Trophoblast cell (in vitro differentiated cells and primary cell): Measurements from ENCODE around the gene USP21.

Source experiments
- DNase-seq, 2 donors: peaks; one replicate each; pipeline ENCODE4 v3.0.0-alpha.2; 2016
- H2AFZ ChIP-seq: 2 replicates; pipeline ENCODE4 v1.6.1; 2013; ENCODE audit warnings: low read length, moderate library complexity, mild to moderate bottlenecking; ENCODE audit not compliant: insufficient read depth, poor library complexity
- H2AK5ac ChIP-seq: 2 replicates; pipeline ENCODE4 v1.6.1; 2013; ENCODE audit warnings: mild to moderate bottlenecking, low read length
- H2BK120ac ChIP-seq: 2 replicates; pipeline ENCODE4 v1.6.1; 2013; ENCODE audit warnings: low read length, mild to moderate bottlenecking, moderate library complexity; ENCODE audit not compliant: insufficient read depth, poor library complexity
- H2BK12ac ChIP-seq: 2 replicates; pipeline ENCODE4 v1.6.1; 2013; ENCODE audit warnings: mild to moderate bottlenecking, low read length, moderate library complexity
- H2BK5ac ChIP-seq: 2 replicates; pipeline ENCODE4 v1.6.1; 2013; ENCODE audit warnings: low read length, low read depth, moderate library complexity, mild to moderate bottlenecking; ENCODE audit not compliant: poor library complexity
- H3K14ac ChIP-seq: 2 replicates; pipeline ENCODE4 v1.6.1; 2013; ENCODE audit warnings: mild to moderate bottlenecking, low read length
- H3K18ac ChIP-seq: 2 replicates; pipeline ENCODE4 v1.6.1; 2013; ENCODE audit warnings: mild to moderate bottlenecking, low read length
- H3K23ac ChIP-seq: 2 replicates; pipeline ENCODE4 v1.6.1; 2013; ENCODE audit warnings: low read length
- H3K27ac ChIP-seq: 2 replicates; pipeline ENCODE4 v1.5.1; 2013; ENCODE audit warnings: low read depth, mild to moderate bottlenecking, inconsistent platforms, low read length, moderate library complexity
- H3K27me3 ChIP-seq: 2 replicates; pipeline ENCODE4 v1.6.1; 2013; ENCODE audit warnings: inconsistent platforms, mild to moderate bottlenecking, low read length, moderate library complexity; ENCODE audit not compliant: insufficient read depth
- H3K36me3 ChIP-seq, 2 experiments: 1 replicate in 1 of 2; 2 replicates in 1 of 2; pipeline ENCODE4 v1.6.1; 2013; ENCODE audit warnings: low read length in 2 of 2, mild to moderate bottlenecking in 2 of 2, moderate library complexity in 1 of 2; ENCODE audit not compliant: insufficient read depth in 2 of 2, control insufficient read depth in 1 of 2
- H3K4ac ChIP-seq: 2 replicates; pipeline ENCODE4 v1.6.1; 2013; ENCODE audit warnings: low read depth, mild to moderate bottlenecking, low read length, moderate library complexity
- H3K4me1 ChIP-seq, 2 experiments: 1 replicate in 1 of 2; 2 replicates in 1 of 2; pipeline ENCODE4 v1.6.1; 2013; ENCODE audit warnings: low read length in 2 of 2, mild to moderate bottlenecking in 2 of 2, moderate library complexity in 1 of 2; ENCODE audit not compliant: insufficient read depth in 2 of 2, control insufficient read depth in 1 of 2
- H3K4me2 ChIP-seq: 2 replicates; pipeline ENCODE4 v1.6.1; 2013; ENCODE audit warnings: inconsistent platforms, mild to moderate bottlenecking, low read length, moderate library complexity
- H3K4me3 ChIP-seq: 2 replicates; pipeline ENCODE4 v1.5.1; 2013; ENCODE audit warnings: mild to moderate bottlenecking, low read depth, low read length, inconsistent platforms
- H3K79me1 ChIP-seq: one replicate; pipeline ENCODE4 v1.6.1; 2013; ENCODE audit warnings: low read length
- H3K79me2 ChIP-seq: 2 replicates; pipeline ENCODE4 v1.6.1; 2013; ENCODE audit warnings: low read length, mild to moderate bottlenecking; ENCODE audit not compliant: control insufficient read depth, insufficient read depth, poor library complexity
- H3K9ac ChIP-seq: 2 replicates; pipeline ENCODE4 v1.6.1; 2013; ENCODE audit warnings: mild to moderate bottlenecking, low read length
- H3K9me3 ChIP-seq: 2 replicates; pipeline ENCODE4 v1.6.1; 2013; ENCODE audit warnings: low read depth, mild to moderate bottlenecking, control low read depth, inconsistent platforms, low read length; ENCODE audit not compliant: insufficient read depth
- H4K12ac ChIP-seq: 2 replicates; pipeline ENCODE4 v1.6.1; 2013; ENCODE audit warnings: low read depth, mild to moderate bottlenecking, low read length, moderate library complexity
- H4K8ac ChIP-seq: 2 replicates; pipeline ENCODE4 v1.6.1; 2013; ENCODE audit warnings: low read depth, mild to moderate bottlenecking, low read length, moderate library complexity
- H4K91ac ChIP-seq: one replicate; pipeline ENCODE4 v1.6.1; 2013; ENCODE audit warnings: low read depth, mild to moderate bottlenecking, low read length, moderate library complexity
- WGBS: extraction: QIAGEN DNeasy Blood & Tissue Kit; methylation state at CpG from one replicate; pipeline ENCODE4 v1.1.7; 2013; ENCODE audit warnings: missing lambda C conversion rate; ENCODE audit not compliant: insufficient read length, insufficient coverage; ENCODE audit errors: extremely low coverage; 5-methylcytosine and 5-hydroxymethylcytosine counted together

Gene USP21

DNA sequence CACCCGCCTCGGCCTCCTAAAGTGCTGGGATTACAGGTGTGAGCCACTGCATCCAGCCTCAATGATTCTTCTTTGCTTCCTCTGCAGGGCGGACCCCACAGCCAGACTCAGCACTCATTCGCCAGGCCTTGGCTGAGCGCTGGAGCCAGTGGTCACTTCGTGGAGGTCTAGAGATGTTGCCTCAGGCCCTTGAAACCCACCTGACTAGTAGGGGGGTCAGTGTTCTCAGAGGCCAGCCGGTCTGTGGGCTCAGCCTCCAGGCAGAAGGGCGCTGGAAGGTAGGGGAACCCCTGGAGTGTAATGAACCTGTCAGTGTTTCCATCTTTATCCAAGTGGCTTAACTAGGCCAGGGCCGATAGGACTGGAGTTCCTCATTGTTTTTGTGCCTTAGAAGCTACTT is 9.6 kb downstream of the USP21 start:
- H3K79me1 ChIP-seq = no peaks in the 10 kb centered on the region
- H3K14ac ChIP-seq = no peak overlapping the region
- H2AFZ ChIP-seq = no peak overlapping the region
- H3K79me2 ChIP-seq = no peaks in the 10 kb centered on the region
- no CpG with 5 or more reads among the region's 9 CpGs for WGBS
- H3K4me1 ChIP-seq = peaks cover 8 to 9% of the 10 kb centered on the region in 2 experiments
- H2BK5ac ChIP-seq = no peak overlapping the region
- peaks cover 2% of the 10 kb centered on the region for H3K9me3 ChIP-seq
- no peak overlapping the region for H2AK5ac ChIP-seq
- no peaks in the 10 kb centered on the region for H3K27me3 ChIP-seq
- H4K91ac ChIP-seq = no peak overlapping the region
- H4K12ac ChIP-seq = no peak overlapping the region
- H2BK120ac ChIP-seq = no peak overlapping the region
- no peak overlapping the region for H2BK12ac ChIP-seq
- H3K4ac ChIP-seq = no peak overlapping the region
- no peak overlapping the region for H3K9ac ChIP-seq
- no peak overlapping the region for H3K23ac ChIP-seq
- H3K18ac ChIP-seq = no peak overlapping the region
- DNase-seq = no peak
- peaks cover 37 to 47% of the 10 kb centered on the region in 2 experiments for H3K36me3 ChIP-seq
- H4K8ac ChIP-seq = no peak overlapping the region
- H3K4me2 ChIP-seq = no peak overlapping the region
- no peak overlapping the region for H3K27ac ChIP-seq
- no peak overlapping the region for H3K4me3 ChIP-seq

DNA sequence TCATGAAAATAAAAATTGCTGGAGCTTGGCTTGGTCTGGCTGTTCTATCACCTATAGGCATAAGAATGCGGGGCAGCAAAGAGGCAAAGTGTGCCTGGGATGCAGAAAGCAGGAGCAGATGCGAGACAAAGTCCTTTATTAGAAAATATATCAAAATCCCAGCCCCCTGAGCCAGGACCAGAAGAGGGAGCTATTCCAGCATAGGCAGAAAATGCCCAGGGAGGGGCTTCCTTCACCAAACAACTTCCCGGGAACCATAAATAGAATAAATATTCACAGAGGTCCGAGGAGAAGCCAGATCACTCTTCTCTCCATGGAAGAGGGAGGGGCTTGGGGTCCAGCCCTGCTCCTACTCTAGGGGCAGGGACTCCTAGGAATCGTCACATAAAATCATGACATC is 11.9 kb downstream of the USP21 start:
- peaks cover 2% of the 10 kb centered on the region for H3K9me3 ChIP-seq
- H4K91ac ChIP-seq = no peak overlapping the region
- H3K23ac ChIP-seq = no peak overlapping the region
- no peak overlapping the region for H3K4me3 ChIP-seq
- DNase-seq = no peak
- H3K79me1 ChIP-seq = no peaks in the 10 kb centered on the region
- H3K4me1 ChIP-seq = peaks cover 5 to 6% of the 10 kb centered on the region in 2 experiments
- H3K79me2 ChIP-seq = no peaks in the 10 kb centered on the region
- no peak overlapping the region for H2AK5ac ChIP-seq
- H2BK12ac ChIP-seq = no peak overlapping the region
- no peak overlapping the region for H3K18ac ChIP-seq
- H3K4ac ChIP-seq = no peak overlapping the region
- no peak overlapping the region for H3K14ac ChIP-seq
- no peak overlapping the region for H3K4me2 ChIP-seq
- H2AFZ ChIP-seq = no peak overlapping the region
- no peak overlapping the region for H3K27ac ChIP-seq
- no peak overlapping the region for H2BK120ac ChIP-seq
- no peak overlapping the region for H3K9ac ChIP-seq
- H4K8ac ChIP-seq = no peak overlapping the region
- H3K36me3 ChIP-seq = peaks cover 38 to 51% of the 10 kb centered on the region in 2 experiments
- WGBS = no CpG with 5 or more reads among the region's 5 CpGs
- H4K12ac ChIP-seq = no peak overlapping the region
- no peak overlapping the region for H2BK5ac ChIP-seq
- H3K27me3 ChIP-seq = no peaks in the 10 kb centered on the region

DNA sequence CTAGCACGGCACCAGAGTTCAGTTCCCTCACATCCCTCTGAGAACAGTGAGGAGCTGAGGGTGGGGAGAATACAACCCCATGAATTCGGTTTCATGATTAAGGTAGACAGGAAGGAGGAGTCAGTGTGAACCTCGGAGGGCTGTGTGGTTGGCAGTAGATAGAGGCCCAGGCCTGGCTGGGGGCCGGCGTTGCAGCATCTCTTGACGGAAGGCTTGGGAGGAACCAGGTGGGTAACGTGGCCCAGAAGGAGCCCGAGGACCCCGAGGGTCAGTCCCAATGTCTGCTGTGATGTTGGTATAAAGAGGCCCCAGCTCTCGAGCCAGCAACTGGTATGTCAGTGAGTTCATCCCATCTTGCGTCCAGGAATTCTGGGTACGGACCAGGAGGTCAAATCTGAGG is 12.4 kb downstream of the USP21 start:
- Histone ChIP-seq H3K79me1 (no peaks in the 10 kb centered on the region), H2AFZ (no peak overlapping the region), H4K8ac (no peak overlapping the region), H3K14ac (no peak overlapping the region), H3K18ac (no peak overlapping the region), H3K27ac (no peak overlapping the region), H3K4ac (no peak overlapping the region), H3K4me1 (peaks cover 9 to 10% of the 10 kb centered on the region in 2 experiments), H2BK120ac (no peak overlapping the region), H3K27me3 (no peaks in the 10 kb centered on the region), H3K9ac (no peak overlapping the region), H2BK5ac (no peak overlapping the region), H3K36me3 (peaks cover 38 to 51% of the 10 kb centered on the region in 2 experiments), H3K4me2 (no peak overlapping the region), H2AK5ac (no peak overlapping the region), H3K79me2 (peaks cover 2% of the 10 kb centered on the region), H4K12ac (no peak overlapping the region), H4K91ac (no peak overlapping the region), H3K9me3 (peaks cover 2% of the 10 kb centered on the region), H3K4me3 (no peak overlapping the region), H3K23ac (no peak overlapping the region), H2BK12ac (no peak overlapping the region)
- no peak for DNase-seq
- WGBS = no CpG with 5 or more reads among the region's 12 CpGs

DNA sequence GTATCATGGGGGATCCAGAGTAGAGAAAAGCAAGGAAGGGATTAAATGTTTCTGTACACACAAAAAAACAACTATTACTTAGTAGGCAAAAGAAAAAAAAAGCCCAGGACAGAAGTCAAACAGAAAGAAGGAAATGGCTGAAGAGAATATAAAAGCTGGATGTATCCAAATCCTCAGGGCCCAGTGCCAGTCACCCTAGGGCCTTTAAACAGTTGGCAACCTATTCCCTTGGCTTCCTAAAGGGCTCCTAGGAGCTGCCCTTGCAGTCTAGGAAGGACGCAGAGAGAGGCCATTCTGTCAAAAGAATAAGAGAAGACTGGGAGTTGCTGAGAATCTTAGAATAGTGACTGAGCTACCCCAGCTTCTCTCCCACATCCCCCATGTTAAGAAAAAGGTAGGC is 13.0 kb downstream of the USP21 start:
- no peak overlapping the region for H3K4me3 ChIP-seq
- no peak overlapping the region for H2BK120ac ChIP-seq
- H3K27me3 ChIP-seq = no peaks in the 10 kb centered on the region
- no peak overlapping the region for H4K12ac ChIP-seq
- no peak overlapping the region for H3K14ac ChIP-seq
- DNase-seq = no peak
- no peak overlapping the region for H2BK5ac ChIP-seq
- H3K9me3 ChIP-seq = peaks cover 2% of the 10 kb centered on the region
- no peak overlapping the region for H3K4me2 ChIP-seq
- no CpG with 5 or more reads among the region's 1 CpG for WGBS
- H3K79me1 ChIP-seq = peaks cover 4% of the 10 kb centered on the region
- H3K4me1 ChIP-seq = peaks cover 4 to 6% of the 10 kb centered on the region in 2 experiments
- no peak overlapping the region for H3K27ac ChIP-seq
- no peak overlapping the region for H4K8ac ChIP-seq
- H3K79me2 ChIP-seq = peaks cover 6% of the 10 kb centered on the region
- H4K91ac ChIP-seq = no peak overlapping the region
- no peak overlapping the region for H3K9ac ChIP-seq
- no peak overlapping the region for H3K4ac ChIP-seq
- H2AK5ac ChIP-seq = no peak overlapping the region
- H3K18ac ChIP-seq = no peak overlapping the region
- H2BK12ac ChIP-seq = no peak overlapping the region
- no peak overlapping the region for H2AFZ ChIP-seq
- H3K23ac ChIP-seq = no peak overlapping the region
- peaks cover 38 to 51% of the 10 kb centered on the region in 2 experiments for H3K36me3 ChIP-seq
